ENCODE data around the gene LAD1.

Gene LAD1

GRCh38 chr1:201423655-201424054 lies 24.5 kb upstream of the LAD1 start:
- Mint-ChIP-seq H3K27me3 (peaks cover 22% of the 10 kb centered on the region), H3K4me1 (peaks cover 14% of the 10 kb centered on the region), H3K4me3 (no peak overlapping the region), H3K9me3 (no peaks in the 10 kb centered on the region), H3K27ac (no peak overlapping the region)
- ATAC-seq = no peak
- no peak for DNase-seq

GRCh38 chr1:201422436-201423030 lies 23.4 kb upstream of the LAD1 start:
- Mint-ChIP-seq H3K4me1 (peaks cover 14% of the 10 kb centered on the region), H3K9me3 (no peaks in the 10 kb centered on the region), H3K27ac (no peak overlapping the region), H3K4me3 (no peak overlapping the region), H3K27me3 (peaks cover 22% of the 10 kb centered on the region)
- ATAC-seq (no peak), DNase-seq (no peak)

GRCh38 chr1:201422026-201422425 lies 22.9 kb upstream of the LAD1 start:
- Mint-ChIP-seq H3K27me3 (peaks cover 22% of the 10 kb centered on the region), H3K9me3 (no peaks in the 10 kb centered on the region), H3K4me1 (peaks cover 12% of the 10 kb centered on the region)

GRCh38 chr1:201421041-201421440 lies 21.9 kb upstream of the LAD1 start:
- H3K27me3 Mint-ChIP-seq = peaks cover 25% of the 10 kb centered on the region
- no peak overlapping the region for H3K27ac Mint-ChIP-seq
- peaks cover 2% of the 10 kb centered on the region for H3K4me1 Mint-ChIP-seq
- no peaks in the 10 kb centered on the region for H3K9me3 Mint-ChIP-seq
- ATAC-seq (no peak), DNase-seq (no peak)
- no peak overlapping the region for H3K4me3 Mint-ChIP-seq

More at GRCh38 chr1:201422026-201422425, 22.9 kb upstream of the LAD1 start:
- no peak overlapping the region for H3K4me3 Mint-ChIP-seq
- no peak for DNase-seq
- no peak for ATAC-seq
- H3K27ac Mint-ChIP-seq = no peak overlapping the region

GRCh38 chr1:201420608-201421002 lies 21.5 kb upstream of the LAD1 start:
- no peak overlapping the region for H3K27ac Mint-ChIP-seq
- ATAC-seq (no peak), DNase-seq (no peak)
- no peaks in the 10 kb centered on the region for H3K4me1 Mint-ChIP-seq
- no peak overlapping the region for H3K4me3 Mint-ChIP-seq
- no peaks in the 10 kb centered on the region for H3K9me3 Mint-ChIP-seq
- peaks cover 25% of the 10 kb centered on the region for H3K27me3 Mint-ChIP-seq

GRCh38 chr1:201419746-201420607 lies 20.9 kb upstream of the LAD1 start:
- no peak for ATAC-seq
- no peak overlapping the region for H3K27ac Mint-ChIP-seq
- DNase-seq = no peak

GRCh38 chr1:201419256-201419655 lies 20.1 kb upstream of the LAD1 start:
- Mint-ChIP-seq H3K27ac (no peak overlapping the region), H3K4me1 (no peaks in the 10 kb centered on the region), H3K9me3 (no peaks in the 10 kb centered on the region), H3K4me3 (no peak overlapping the region), H3K27me3 (peaks cover 36% of the 10 kb centered on the region)
- ATAC-seq (no peak), DNase-seq (no peak)

More at GRCh38 chr1:201419746-201420607, 20.9 kb upstream of the LAD1 start:
- Mint-ChIP-seq H3K9me3 (no peaks in the 10 kb centered on the region), H3K4me1 (no peaks in the 10 kb centered on the region), H3K4me3 (no peak overlapping the region), H3K27me3 (peaks cover 31% of the 10 kb centered on the region)

- no peak for DNase-seq
- Mint-ChIP-seq H3K9me3 (no peaks in the 10 kb centered on the region), H3K4me3 (no peak overlapping the region), H3K27me3 (peaks cover 36% of the 10 kb centered on the region), H3K4me1 (no peaks in the 10 kb centered on the region), H3K27ac (no peak overlapping the region)
- no peak for ATAC-seq
Measured at GRCh38 chr1:201418461-201418860, 19.3 kb upstream of the LAD1 start.

- no peak for DNase-seq
- Mint-ChIP-seq H3K9me3 (no peaks in the 10 kb centered on the region), H3K27me3 (peaks cover 27% of the 10 kb centered on the region), H3K4me3 (no peak overlapping the region), H3K4me1 (no peaks in the 10 kb centered on the region), H3K27ac (no peak overlapping the region)
- ATAC-seq = no peak
Measured at GRCh38 chr1:201414051-201414738, 15.1 kb upstream of the LAD1 start.

- ATAC-seq (no peak), DNase-seq (no peak)
- peaks cover 17% of the 10 kb centered on the region for H3K27me3 Mint-ChIP-seq
- H3K4me1 Mint-ChIP-seq = no peaks in the 10 kb centered on the region
- no peak overlapping the region for H3K27ac Mint-ChIP-seq
- no peaks in the 10 kb centered on the region for H3K9me3 Mint-ChIP-seq
- H3K4me3 Mint-ChIP-seq = no peak overlapping the region
Measured at GRCh38 chr1:201411292-201411691, 12.2 kb upstream of the LAD1 start.

GRCh38 chr1:201409440-201409839 lies 10.3 kb upstream of the LAD1 start:
- Mint-ChIP-seq H3K27ac (no peak overlapping the region), H3K4me3 (no peak overlapping the region), H3K9me3 (no peaks in the 10 kb centered on the region), H3K4me1 (no peaks in the 10 kb centered on the region), H3K27me3 (no peaks in the 10 kb centered on the region)
- ATAC-seq (no peak), DNase-seq (no peak)

GRCh38 chr1:201408834-201409200 lies 9.7 kb upstream of the LAD1 start:
- Mint-ChIP-seq H3K27ac (no peak overlapping the region), H3K4me1 (no peaks in the 10 kb centered on the region), H3K9me3 (no peaks in the 10 kb centered on the region), H3K27me3 (no peaks in the 10 kb centered on the region), H3K4me3 (no peak overlapping the region)
- DNase-seq = no peak
- ATAC-seq = no peak

GRCh38 chr1:201408176-201408833 lies 9.2 kb upstream of the LAD1 start:
- no peaks in the 10 kb centered on the region for H3K4me1 Mint-ChIP-seq
- H3K27ac Mint-ChIP-seq = no peak overlapping the region
- no peaks in the 10 kb centered on the region for H3K27me3 Mint-ChIP-seq
- DNase-seq (peak; percentile 69 to 73), ATAC-seq (peak; percentile 73)
- no peak overlapping the region for H3K4me3 Mint-ChIP-seq
- H3K9me3 Mint-ChIP-seq = no peaks in the 10 kb centered on the region

GRCh38 chr1:201406831-201407406 lies 7.8 kb upstream of the LAD1 start:
- Mint-ChIP-seq H3K4me3 (no peak overlapping the region), H3K4me1 (no peaks in the 10 kb centered on the region), H3K9me3 (no peaks in the 10 kb centered on the region), H3K27ac (peak overlapping the region in 1 of 2 donors; percentile 48), H3K27me3 (no peaks in the 10 kb centered on the region)
- DNase-seq (no peak), ATAC-seq (no peak)

GRCh38 chr1:201405484-201405831 lies 6.3 kb upstream of the LAD1 start:
- no peak overlapping the region for H3K27ac Mint-ChIP-seq
- no peak for ATAC-seq
- H3K4me1 Mint-ChIP-seq = no peaks in the 10 kb centered on the region
- no peaks in the 10 kb centered on the region for H3K27me3 Mint-ChIP-seq
- H3K9me3 Mint-ChIP-seq = no peaks in the 10 kb centered on the region
- no peak for DNase-seq
- H3K4me3 Mint-ChIP-seq = no peak overlapping the region
